Neural crest cell (in vitro differentiated cells): ENCODE data around the gene RPAP3. TPM values are rescaled to one million over a fixed set of nuclear protein-coding genes. Genes with fewer than 3 reads are reported as not detected.
A peak's percentile ranks its signal among the peaks of the same experiment; 100 is the strongest.

Experiments used
- DNase-seq: peaks from one replicate; pipeline ENCODE4 v3.0.0; 2021; ENCODE audit warnings: low read depth, mixed read lengths, low spot score
- H3K27ac Mint-ChIP-seq: one replicate; pipeline ENCODE4 v1.8.0; 2021; ENCODE audit warnings: mild to moderate bottlenecking, mixed read lengths; ENCODE audit not compliant: unreplicated experiment
- H3K27me3 Mint-ChIP-seq: 2 replicates; pipeline ENCODE4 v1.8.0; 2021; ENCODE audit warnings: low read depth, mild to moderate bottlenecking, mixed read lengths
- H3K36me3 Mint-ChIP-seq: 2 replicates; pipeline ENCODE4 v1.8.0; 2021; ENCODE audit warnings: low read depth, mild to moderate bottlenecking, mixed read lengths
- H3K4me1 Mint-ChIP-seq: 2 replicates; pipeline ENCODE4 v1.8.0; 2021; ENCODE audit warnings: mixed read lengths
- H3K4me3 Mint-ChIP-seq: one replicate; pipeline ENCODE4 v1.8.0; 2021; ENCODE audit warnings: mild to moderate bottlenecking, mixed read lengths
- H3K9me3 Mint-ChIP-seq: 2 replicates; pipeline ENCODE4 v1.8.0; 2021; ENCODE audit warnings: mixed read lengths
- CTCF ChIP-seq: fragments of 200-600 bp; sonication (generic); conservative IDR thresholded peaks from 2 replicates; pipeline ENCODE4 v1.5.0; 2021; ENCODE audit warnings: antibody characterized with exemption, mild to moderate bottlenecking
- total RNA-seq: library from RNA; stranded (reverse); gene quantifications from 2 replicates; pipeline ENCODE4 v1.2.1, GENCODE V29; 2021

The RPAP3 gene
- total RNA-seq, 1 donor from 2014 or later, result 49.4 TPM

GRCh38 chr12:47707905-47708543 lies 2.2 kb upstream of the RPAP3 start:
- Mint-ChIP-seq H3K4me1 (peaks cover 27% of the 10 kb centered on the region), H3K27ac (no peak overlapping the region), H3K36me3 (no peaks in the 10 kb centered on the region), H3K27me3 (no peaks in the 10 kb centered on the region), H3K9me3 (no peaks in the 10 kb centered on the region), H3K4me3 (peak overlapping the region; percentile 6)
- no peak for TF ChIP-seq CTCF
- DNase-seq, result no peak

- peaks cover 27% of the 10 kb centered on the region for H3K4me1 Mint-ChIP-seq
- no peak for DNase-seq
- no peaks in the 10 kb centered on the region for H3K36me3 Mint-ChIP-seq
- H3K4me3 Mint-ChIP-seq, result peak overlapping the region; percentile 33
- H3K27ac Mint-ChIP-seq, result no peak overlapping the region
- no peaks in the 10 kb centered on the region for H3K9me3 Mint-ChIP-seq
- no peak for TF ChIP-seq CTCF
- H3K27me3 Mint-ChIP-seq, result no peaks in the 10 kb centered on the region
Observed at GRCh38 chr12:47707355-47707754, 1.5 kb upstream of the RPAP3 start.

GRCh38 chr12:47705229-47705565 lies 633 bp downstream of the RPAP3 start:
- no peak for TF ChIP-seq CTCF
- Mint-ChIP-seq H3K9me3 (no peaks in the 10 kb centered on the region), H3K27ac (no peak overlapping the region), H3K4me1 (peaks cover 27% of the 10 kb centered on the region), H3K4me3 (peak overlapping the region; percentile 87), H3K27me3 (no peaks in the 10 kb centered on the region), H3K36me3 (no peaks in the 10 kb centered on the region)
- DNase-seq, result no peak

GRCh38 chr12:47704719-47705118 lies 1.1 kb downstream of the RPAP3 start:
- H3K9me3 Mint-ChIP-seq, result no peaks in the 10 kb centered on the region
- H3K27me3 Mint-ChIP-seq, result no peaks in the 10 kb centered on the region
- H3K36me3 Mint-ChIP-seq, result no peaks in the 10 kb centered on the region
- no peak for DNase-seq
- H3K4me3 Mint-ChIP-seq, result peak overlapping the region; percentile 87
- H3K4me1 Mint-ChIP-seq, result peaks cover 27% of the 10 kb centered on the region
- no peak for TF ChIP-seq CTCF
- H3K27ac Mint-ChIP-seq, result no peak overlapping the region

GRCh38 chr12:47700263-47700662 lies 5.6 kb downstream of the RPAP3 start:
- peaks cover 7% of the 10 kb centered on the region for H3K36me3 Mint-ChIP-seq
- TF ChIP-seq CTCF, result no peak

More at GRCh38 chr12:47700263-47700662, 5.6 kb downstream of the RPAP3 start:
- H3K9me3 Mint-ChIP-seq, result no peaks in the 10 kb centered on the region
- DNase-seq, result no peak
- H3K27ac Mint-ChIP-seq, result no peak overlapping the region
- no peaks in the 10 kb centered on the region for H3K27me3 Mint-ChIP-seq
- peak overlapping the region; percentile 14 for H3K4me3 Mint-ChIP-seq
- H3K4me1 Mint-ChIP-seq, result peaks cover 22% of the 10 kb centered on the region
